GM12892 (cell line): ENCODE measurements around the gene F3.

Experiments
- DNase-seq: peaks from one replicate; pipeline ENCODE4 v3.0.0; 2011; ENCODE audit not compliant: insufficient read length
- FAIRE-seq: peaks from 2 replicates; lab custom pipeline; 2011; peaks lifted over from hg19 to GRCh38; lab: Jason Lieb, UNC
- POLR2A ChIP-seq: IDR thresholded peaks from 2 replicates; pipeline ENCODE4 v1.6.1; 2011; ENCODE audit warnings: low read depth, low read length, control low read depth
- POLR2AphosphoS5 ChIP-seq: IDR thresholded peaks from 2 replicates; pipeline ENCODE4 v1.6.1; 2011; ENCODE audit warnings: low read depth, low read length, control low read depth
- TAF1 ChIP-seq: IDR thresholded peaks from 2 replicates; pipeline ENCODE4 v1.6.1; 2011; ENCODE audit warnings: low read depth, mild to moderate bottlenecking, control low read depth, low read length, borderline replicate concordance

The F3 gene

GRCh38 chr1:94515296-94515947 is 26.1 kb downstream of the F3 start:
- FAIRE-seq (no peak), DNase-seq (no peak)
- TF ChIP-seq POLR2AphosphoS5 (no peak), TAF1 (no peak), POLR2A (no peak)

- TF ChIP-seq TAF1 (no peak), POLR2AphosphoS5 (no peak), POLR2A (no peak)
- DNase-seq (no peak), FAIRE-seq (no peak)
These were observed 27.3 kb downstream of the F3 start for GRCh38 chr1:94514095-94514727.

DNA sequence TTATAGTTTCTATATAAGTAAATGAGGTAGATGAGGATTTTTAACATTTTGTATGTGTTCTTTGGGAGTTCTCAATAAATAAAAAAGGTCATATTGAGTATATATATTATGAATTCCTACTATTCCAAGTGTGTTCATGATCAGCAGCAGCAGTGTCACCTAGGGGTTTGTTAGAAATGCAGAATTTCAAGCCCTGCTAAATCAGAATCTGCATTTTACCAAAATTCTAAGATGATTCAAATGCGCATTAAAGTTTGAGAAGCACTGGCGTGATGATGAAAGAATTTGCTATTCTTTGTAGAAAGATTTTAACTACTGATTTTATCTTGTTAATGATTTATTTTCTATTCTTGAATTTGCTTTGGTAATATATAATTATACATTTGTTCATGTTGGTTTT is 28.7 kb downstream of the F3 start:
- TF ChIP-seq POLR2A (no peak), TAF1 (no peak), POLR2AphosphoS5 (no peak)
- no peak for FAIRE-seq
- no peak for DNase-seq

- FAIRE-seq (no peak), DNase-seq (no peak)
- TF ChIP-seq POLR2AphosphoS5 (no peak), TAF1 (no peak), POLR2A (no peak)
These were observed 37.0 kb downstream of the F3 start for GRCh38 chr1:94504601-94505000.

- no peak for FAIRE-seq
- DNase-seq, result no peak
- TF ChIP-seq POLR2AphosphoS5 (no peak), POLR2A (no peak), TAF1 (no peak)
These were observed 38.4 kb downstream of the F3 start for GRCh38 chr1:94503153-94503552.

GRCh38 chr1:94501935-94502334 is 39.6 kb downstream of the F3 start:
- DNase-seq, result no peak
- no peak for TF ChIP-seq POLR2AphosphoS5
- no peak for TF ChIP-seq POLR2A
- TF ChIP-seq TAF1, result no peak
- FAIRE-seq, result no peak

- DNase-seq (no peak), FAIRE-seq (no peak)
- TF ChIP-seq TAF1 (no peak), POLR2AphosphoS5 (no peak), POLR2A (no peak)
These were observed 40.1 kb downstream of the F3 start for GRCh38 chr1:94501426-94501825.

- FAIRE-seq, result no peak
- DNase-seq, result no peak
- TF ChIP-seq TAF1 (no peak), POLR2A (no peak), POLR2AphosphoS5 (no peak)
These were observed 45.3 kb downstream of the F3 start for GRCh38 chr1:94496076-94496755.

- DNase-seq (no peak), FAIRE-seq (no peak)
- TF ChIP-seq POLR2A (no peak), TAF1 (no peak), POLR2AphosphoS5 (no peak)
These were observed 51.0 kb downstream of the F3 start for GRCh38 chr1:94490556-94490955.

DNA sequence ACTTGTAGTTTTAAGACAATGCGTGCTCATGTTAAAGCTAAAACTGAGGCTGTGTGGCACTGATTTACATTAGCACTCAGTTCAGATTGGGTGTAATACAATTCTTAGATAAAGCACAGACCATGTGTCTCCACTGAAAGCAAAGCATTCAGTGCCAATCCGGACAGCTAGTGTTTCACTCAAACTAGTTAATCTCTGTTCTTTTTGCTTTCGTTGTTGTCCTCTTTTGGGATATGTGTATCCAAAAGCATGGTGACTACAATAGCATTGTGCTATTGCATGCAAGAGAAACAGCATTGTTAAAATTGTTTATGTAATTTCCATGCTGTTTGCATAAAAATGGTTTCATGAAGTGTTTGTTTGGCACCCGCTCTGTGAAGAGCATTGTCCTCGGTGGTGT is 54.6 kb downstream of the F3 start:
- no peak for TF ChIP-seq TAF1
- TF ChIP-seq POLR2AphosphoS5, result no peak
- no peak for TF ChIP-seq POLR2A
- DNase-seq (no peak), FAIRE-seq (no peak)

DNA sequence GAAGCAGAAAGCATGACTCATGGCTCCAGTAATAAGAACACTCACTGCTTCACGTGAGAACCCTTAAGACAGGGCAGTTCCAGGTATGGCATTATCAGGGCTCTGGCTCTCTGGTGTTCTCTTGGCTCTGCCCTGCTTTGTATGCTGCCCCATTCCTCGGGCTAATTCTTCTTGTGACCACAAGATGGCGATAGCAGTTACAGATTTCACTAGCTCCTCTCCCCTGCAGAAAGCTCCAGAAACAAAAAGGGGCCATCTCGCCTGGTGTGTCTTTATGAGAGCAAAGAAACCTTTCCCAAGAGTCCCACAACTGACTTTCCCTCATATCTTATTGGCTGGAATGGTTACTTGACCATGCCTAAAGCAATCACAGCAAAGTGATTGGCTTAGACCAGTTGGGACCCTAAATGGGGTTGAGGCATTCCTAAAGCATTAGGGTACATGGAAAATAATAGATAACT is 60.1 kb downstream of the F3 start:
- no peak for TF ChIP-seq POLR2AphosphoS5
- no peak for TF ChIP-seq TAF1
- no peak for TF ChIP-seq POLR2A
- peak; percentile 30 for FAIRE-seq
- DNase-seq, result peak; percentile 9

DNA sequence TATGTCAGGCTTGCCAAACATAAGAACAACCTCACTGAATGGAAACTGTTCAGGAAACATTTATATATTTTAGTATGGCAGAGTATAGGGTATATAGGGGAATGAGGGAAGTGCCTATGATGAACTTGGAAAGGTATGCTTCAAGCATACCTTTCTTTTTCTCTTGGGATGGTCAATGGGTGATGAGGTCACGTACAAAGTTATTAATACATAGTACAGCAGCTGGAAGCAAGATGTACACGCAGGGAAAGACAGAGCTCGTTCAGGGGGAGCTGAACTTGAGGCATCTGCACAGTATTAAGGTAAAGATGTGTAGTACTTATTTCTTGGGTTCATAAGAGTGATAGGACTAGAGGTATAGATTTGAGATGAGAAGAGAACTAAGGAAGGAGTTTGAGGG is 61.9 kb downstream of the F3 start:
- no peak for FAIRE-seq
- TF ChIP-seq POLR2A, result no peak

More for the DNA sequence above, 61.9 kb downstream of the F3 start:
- no peak for DNase-seq
